Heart left ventricle (tissue), 13 donors: ENCODE data around the gene CCDC185.

Experiments
- POLR2A ChIP-seq, 2 donors: fragments of 450-650 bp; IDR thresholded peaks; one replicate each; pipeline ENCODE4 v1.6.1; 2017; ENCODE audit warnings: antibody characterized with exemption in 2 of 2, mild to moderate bottlenecking in 2 of 2, moderate library complexity in 2 of 2
- TF ChIP-seq, protein P1 (sequence below), 12 donors: fragments of 200-600 bp; sonication (generic) in 4 of 12; IDR thresholded peaks; one replicate each; pipeline versions ENCODE4 v1.5.0 to v1.8.0; 2018 to 2022; ENCODE audit warnings: antibody characterized with exemption in 12 of 12, mild to moderate bottlenecking in 5 of 12
- donor health status: ischemic (EF 13 %, LVEDD 7.1; RV severe dilation, severe dysfunction).
- donor health status: DM: no; HTN: yes; CAD: no.
- donor health status: DM: no; HTN: no; CAD: no.
- donor health status: ischemic (EF 25% LVEDD 6.9; RV normal size, moderate dysfunction).
- donor health status: ischemic (EF 25% LVEDD 5.7; RV mildly dilated, moderate dysfunction).
- donor health status: ischemic (EF 35%, LVEDD 5.7; RV mildly dilated, moderate dysfunction).
- donor health status: nonischemic (EF 11% LVEDD 7.7; RV severe dilation, severe dysfunction).
- donor health status: DM: yes; HTN: yes; CAD: no.
- donor health status: PGD.
- donor health status: ischemic (EF 29% LVEDD 5.4; RV normal size, mild dysfunction).
- donor health status: nonischemic (EF 23%, LVEDD 6.1; RV moderate dilation, normal function).

GRCh38 chr1:223394706-223395105 lies 1.5 kb downstream of the CCDC185 start:
- no peak for TF ChIP-seq POLR2A (IDR thresholded peaks at IDR 0.05)
- TF ChIP-seq, protein P1, sequence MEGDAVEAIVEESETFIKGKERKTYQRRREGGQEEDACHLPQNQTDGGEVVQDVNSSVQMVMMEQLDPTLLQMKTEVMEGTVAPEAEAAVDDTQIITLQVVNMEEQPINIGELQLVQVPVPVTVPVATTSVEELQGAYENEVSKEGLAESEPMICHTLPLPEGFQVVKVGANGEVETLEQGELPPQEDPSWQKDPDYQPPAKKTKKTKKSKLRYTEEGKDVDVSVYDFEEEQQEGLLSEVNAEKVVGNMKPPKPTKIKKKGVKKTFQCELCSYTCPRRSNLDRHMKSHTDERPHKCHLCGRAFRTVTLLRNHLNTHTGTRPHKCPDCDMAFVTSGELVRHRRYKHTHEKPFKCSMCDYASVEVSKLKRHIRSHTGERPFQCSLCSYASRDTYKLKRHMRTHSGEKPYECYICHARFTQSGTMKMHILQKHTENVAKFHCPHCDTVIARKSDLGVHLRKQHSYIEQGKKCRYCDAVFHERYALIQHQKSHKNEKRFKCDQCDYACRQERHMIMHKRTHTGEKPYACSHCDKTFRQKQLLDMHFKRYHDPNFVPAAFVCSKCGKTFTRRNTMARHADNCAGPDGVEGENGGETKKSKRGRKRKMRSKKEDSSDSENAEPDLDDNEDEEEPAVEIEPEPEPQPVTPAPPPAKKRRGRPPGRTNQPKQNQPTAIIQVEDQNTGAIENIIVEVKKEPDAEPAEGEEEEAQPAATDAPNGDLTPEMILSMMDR (IDR thresholded peaks at IDR 0.05): no peak
